GM19193 (cell line): ENCODE measurements around the gene ALDH4A1.

ENCODE experiments used
- POLR2A ChIP-seq: IDR thresholded peaks from 4 replicates; pipeline ENCODE4 v1.6.1; 2011; ENCODE audit not compliant: insufficient read depth, insufficient read length; ENCODE audit errors: extremely low read depth

Gene ALDH4A1

DNA sequence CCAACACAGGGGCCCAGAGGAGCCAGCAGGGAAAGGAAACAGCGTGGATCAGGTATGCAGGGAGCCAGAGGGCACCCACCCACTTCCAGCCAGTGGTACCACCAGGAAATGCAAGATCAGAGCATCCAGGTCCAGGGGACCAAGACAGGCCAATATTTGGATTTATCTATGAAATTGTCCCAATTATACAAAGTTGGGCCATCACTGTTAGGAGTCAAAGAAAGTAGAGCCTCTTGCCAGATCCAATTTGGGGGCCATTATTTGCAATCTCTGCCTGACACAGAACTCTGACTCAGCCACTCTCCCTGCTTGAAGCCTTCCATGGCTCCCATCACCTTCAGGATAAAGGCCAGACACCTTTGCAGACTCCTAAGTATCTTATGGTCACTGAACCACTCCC lies 21.8 kb downstream of the ALDH4A1 start:
- no peak for TF ChIP-seq POLR2A

DNA sequence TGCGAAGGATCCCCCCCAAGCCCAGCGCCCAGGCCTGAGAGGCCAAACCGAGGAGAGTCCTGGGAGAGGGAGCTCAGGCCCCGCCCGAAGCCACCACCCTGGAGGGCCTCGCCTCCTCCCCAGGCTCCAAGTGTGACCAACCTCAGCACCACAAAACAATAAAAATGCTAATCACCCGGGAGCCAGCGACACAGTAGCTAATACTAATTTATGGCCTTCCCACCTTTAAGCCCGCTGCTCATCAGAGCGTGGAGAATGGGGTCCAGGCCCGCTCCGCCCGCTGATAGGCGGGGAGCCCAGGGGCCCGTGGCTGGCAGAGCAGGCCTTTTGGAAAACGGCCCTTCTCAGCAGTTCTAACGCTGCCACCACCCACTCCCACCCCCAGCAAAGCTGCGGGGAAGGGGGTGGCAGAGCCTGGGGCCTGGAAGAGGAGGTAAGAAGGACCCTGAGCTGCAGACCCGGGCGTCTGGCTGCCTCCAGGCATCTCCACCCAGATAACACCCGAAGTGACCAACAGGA lies 22.5 kb downstream of the ALDH4A1 start:
- TF ChIP-seq POLR2A = no peak

DNA sequence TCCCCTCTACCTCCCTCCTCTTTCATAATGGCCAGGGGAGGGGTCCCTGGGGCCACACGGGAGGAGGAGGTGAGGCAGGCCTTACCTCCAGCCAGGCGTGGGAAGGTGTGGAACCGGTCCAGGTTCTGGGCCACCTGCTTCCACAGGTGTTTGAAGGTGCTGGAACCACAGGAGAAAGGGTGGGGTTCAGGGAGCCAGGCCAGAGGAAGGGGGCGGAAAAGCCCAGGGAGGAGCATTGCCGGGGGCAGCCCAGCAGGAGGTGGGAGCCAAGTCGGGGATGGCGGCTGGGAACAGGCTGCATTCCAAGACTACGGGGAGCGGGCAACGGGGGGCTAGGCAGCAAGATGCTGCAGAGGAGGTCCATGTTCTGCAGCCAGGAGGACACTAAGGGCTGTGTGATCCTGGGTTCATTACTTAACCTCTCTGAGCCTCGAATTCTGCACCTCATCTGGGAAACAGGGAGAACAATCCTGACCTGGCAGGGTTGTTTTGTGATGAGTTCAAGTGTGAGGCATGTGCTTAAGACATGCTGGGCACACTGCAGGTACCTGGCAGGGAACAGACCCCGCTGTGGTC lies 23.1 kb downstream of the ALDH4A1 start:
- TF ChIP-seq POLR2A = no peak

DNA sequence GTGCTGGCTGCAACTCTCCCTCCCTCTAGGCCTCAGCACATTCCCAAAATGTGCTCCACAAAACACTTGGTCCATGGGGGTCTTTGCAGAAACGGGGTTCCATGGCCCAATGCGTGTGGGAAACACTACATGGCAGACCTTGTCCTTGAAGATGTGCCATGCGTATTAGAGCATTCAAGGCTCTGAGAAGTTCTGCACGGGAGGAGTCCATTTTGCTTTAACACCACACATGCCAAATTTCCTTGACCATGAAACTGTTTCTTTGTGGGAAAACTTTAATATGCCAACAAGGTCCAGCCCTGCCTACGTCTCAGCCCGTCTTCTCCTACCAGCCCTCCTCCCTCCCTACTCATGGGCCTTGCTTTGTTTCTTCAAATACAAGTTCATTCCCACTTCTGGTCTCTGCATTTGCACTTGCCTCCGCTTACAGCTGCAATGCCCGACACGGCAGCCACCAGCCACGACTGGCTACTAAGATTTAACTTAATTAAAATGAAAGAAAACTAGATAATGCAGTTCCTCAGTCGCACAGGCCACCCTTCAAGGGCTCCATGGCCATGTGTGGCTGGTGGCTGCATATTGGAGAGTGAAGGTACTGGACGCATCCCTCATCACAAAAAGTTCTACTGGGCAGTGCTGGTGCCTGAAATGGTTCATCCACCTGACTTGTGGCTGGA lies 23.7 kb downstream of the ALDH4A1 start:
- no peak for TF ChIP-seq POLR2A

DNA sequence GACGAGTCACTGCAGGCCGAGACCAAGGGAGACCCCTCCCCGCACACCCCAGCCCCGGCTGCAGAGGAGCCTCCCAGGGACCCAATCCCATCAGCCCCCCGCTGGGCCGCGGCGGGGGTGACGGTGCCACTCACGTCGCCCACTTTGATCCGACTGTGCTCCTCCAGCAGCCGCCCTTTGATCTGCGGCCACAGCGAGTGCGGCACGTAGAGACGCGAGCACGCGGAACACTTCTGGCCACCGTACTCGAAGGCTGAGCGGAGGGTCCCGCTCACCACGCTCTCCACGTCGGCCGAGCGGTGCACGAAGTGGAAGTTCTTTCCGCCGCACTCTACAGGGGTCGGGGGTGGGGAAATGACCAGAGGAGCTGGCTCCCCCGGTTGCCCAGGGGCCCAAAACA lies 25.1 kb downstream of the ALDH4A1 start:
- TF ChIP-seq POLR2A = no peak

DNA sequence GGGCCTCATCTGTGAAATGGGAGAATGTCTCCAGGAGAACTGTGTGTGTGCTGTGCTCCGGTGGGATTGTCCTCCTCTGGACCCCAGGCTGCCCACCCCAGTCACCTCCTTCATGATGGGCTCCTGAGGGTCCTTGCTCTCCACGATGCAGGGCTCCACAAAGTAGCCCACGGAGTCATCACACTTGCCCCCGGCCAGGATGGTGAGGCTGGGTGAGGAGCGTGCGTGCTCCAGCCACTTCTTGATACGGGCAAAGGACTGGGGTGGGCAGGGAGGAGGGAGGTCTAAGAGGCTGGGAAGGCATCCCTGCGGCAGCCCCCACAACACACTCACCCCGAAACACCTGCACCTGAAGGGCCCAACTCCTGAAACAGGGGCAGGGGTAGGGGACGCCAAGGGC lies 26.1 kb downstream of the ALDH4A1 start:
- TF ChIP-seq POLR2A = no peak

DNA sequence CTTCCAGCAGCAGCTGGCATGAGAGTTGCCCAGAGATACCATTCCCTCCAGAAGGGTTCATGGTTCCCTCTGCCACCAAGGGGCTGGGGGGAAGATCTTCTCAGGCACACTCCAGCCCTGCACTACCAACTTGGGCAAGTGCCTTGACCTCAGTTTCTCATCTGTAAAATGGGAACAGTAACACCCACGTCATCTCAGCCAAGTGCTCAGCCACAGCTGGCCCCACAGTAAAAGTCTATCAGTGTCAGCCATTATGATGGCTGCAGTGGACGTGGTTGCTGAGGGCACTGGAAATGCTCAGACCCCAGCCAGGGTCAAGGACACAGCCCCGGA lies 26.6 kb downstream of the ALDH4A1 start:
- TF ChIP-seq POLR2A = no peak

DNA sequence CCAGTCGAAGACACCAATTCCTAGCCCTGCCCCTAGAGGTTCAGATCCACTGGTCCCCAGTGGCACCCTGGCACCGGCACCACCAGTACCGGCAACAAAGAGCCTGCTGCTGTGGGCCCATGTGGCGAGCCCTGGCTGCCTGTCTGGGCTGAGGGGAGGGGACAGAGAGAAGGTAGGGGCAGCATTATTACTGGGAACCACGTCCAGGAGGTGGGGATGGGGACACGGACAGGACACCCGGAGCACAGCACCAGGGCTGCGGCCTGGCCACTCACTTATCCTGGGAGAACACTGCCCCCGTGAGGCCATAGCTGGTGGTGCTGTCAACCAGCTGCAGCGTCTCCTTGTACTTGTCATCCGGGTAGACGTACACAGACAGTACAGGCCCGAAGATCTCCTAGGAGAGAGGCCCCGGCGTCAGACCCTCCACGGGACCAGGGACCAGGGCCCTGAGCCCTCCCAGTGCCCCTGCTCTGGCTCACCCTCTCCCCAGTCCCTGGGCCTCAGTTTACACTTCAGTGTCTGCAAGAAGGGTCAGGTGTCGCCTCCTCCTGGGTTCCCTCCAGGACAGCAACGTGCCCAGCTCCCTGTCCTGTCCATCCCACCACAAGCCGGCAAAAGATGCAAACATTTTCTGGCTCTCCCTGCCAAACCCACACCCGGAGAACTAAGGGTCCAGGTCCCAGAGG lies 27.1 kb downstream of the ALDH4A1 start:
- no peak for TF ChIP-seq POLR2A

DNA sequence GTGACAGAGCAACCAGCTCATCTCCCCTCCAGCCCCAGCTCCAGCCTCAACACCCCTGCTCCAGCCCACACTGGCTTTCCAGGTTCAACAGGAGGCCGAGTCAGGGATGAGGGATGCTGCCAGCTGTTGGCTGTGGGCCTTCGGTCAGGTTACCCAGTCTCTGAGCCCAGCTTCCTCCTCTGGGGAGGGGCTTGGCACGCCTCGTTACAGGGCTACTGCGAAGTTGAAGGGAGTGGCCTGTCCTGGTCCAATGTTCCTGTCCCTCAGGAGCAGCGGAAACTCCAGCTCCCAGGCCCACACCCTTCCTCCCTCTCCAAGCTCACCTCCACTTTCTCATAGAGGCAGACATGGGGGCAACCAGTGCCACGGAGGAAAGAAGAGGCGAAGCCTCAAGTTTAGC lies 27.8 kb downstream of the ALDH4A1 start:
- no peak for TF ChIP-seq POLR2A

DNA sequence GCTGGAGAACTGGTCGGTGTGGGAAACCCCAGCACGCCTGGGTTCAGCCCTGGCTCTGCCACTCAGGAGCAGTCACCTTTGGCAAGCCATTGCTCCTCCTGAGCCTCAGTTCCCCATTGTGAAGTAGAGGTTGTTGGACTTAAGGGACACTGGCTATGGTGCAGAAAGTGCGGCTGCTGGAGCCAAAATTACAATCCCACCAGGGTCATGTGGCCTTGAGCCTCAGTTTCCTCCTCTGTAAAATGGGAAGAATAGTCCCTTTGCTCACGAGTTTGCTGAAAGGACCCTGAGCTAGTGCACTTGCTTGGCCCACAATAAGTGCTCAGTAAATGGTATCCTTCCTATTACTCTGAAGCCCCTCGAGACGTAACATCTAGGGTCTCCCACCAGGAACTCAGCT lies 28.3 kb downstream of the ALDH4A1 start:
- TF ChIP-seq POLR2A = no peak

DNA sequence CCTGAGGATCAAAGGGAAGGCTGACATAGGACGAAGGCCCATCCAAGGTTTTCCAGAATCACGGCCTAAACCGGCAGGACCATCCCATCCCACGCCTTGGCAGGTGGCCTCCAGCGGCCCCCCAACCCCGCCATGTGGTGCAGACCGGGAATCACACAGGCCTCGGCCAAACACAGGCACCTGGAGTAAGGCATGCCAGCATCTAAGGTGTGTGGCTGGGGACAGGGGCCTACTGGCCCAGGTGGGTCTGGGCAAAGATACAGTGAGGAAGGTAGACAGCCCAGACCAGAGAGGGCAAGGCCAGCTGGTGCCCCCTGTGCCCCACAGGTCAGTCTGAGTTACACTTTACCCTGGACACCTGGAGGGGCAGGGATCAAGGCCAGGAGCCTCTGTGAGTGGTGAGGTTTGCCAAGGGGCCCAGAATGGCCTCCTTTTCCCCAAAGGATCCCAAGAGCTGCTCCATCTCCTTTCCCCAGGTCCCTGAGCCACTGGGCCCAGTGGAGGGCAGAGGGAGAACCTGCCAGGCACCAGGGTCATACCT lies 30.2 kb downstream of the ALDH4A1 start:
- no peak for TF ChIP-seq POLR2A

DNA sequence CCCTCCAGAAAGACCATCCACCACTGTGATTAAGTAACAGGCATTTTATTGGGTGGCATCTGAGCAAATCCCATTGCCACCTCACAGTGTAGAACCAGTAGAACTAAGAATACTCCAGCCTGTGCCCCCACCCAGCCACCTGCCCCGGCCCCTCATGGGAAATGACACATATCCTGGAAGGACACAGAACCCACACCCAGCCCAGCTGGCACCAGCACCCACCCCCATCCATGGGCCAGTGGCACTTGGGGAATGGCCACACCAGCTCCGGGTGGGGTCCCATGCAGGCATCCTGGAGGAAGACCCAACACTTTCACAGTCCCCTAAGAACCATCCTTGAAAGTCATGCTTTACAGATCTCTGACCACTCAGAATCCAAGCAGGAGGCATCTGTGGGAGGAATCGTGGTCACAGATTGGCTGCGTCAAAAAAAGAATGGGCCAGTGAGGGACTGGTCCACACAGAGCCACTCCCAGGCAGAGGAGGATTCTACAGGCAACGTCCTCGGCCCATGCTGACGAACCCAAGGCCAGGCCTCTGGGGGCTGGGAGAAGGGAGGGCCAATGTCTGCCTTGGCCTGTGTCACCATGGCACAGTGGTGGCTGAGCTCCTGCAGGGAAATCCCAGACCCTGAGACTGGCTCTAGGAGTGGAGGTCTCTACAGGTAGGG lies 30.8 kb downstream of the ALDH4A1 start:
- no peak for TF ChIP-seq POLR2A

DNA sequence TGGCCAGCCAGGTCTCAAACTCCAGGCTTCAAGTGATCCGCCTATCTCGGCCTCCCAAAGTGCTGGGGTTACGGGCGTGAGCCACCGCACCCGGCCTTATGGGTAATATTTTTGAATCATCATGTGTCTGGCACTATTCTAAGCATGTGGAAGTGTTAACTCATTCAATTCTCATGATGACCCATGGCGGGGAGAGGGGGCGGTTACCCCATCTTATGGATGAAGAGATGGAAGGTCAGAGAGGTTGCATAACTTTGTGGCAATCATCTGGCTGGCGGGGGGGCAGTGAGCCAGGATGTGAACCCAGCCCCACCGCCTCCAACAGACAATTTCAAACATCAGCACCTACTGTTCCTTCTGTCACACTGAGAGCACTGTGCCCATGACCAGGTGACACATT lies 31.4 kb downstream of the ALDH4A1 start:
- no peak for TF ChIP-seq POLR2A

DNA sequence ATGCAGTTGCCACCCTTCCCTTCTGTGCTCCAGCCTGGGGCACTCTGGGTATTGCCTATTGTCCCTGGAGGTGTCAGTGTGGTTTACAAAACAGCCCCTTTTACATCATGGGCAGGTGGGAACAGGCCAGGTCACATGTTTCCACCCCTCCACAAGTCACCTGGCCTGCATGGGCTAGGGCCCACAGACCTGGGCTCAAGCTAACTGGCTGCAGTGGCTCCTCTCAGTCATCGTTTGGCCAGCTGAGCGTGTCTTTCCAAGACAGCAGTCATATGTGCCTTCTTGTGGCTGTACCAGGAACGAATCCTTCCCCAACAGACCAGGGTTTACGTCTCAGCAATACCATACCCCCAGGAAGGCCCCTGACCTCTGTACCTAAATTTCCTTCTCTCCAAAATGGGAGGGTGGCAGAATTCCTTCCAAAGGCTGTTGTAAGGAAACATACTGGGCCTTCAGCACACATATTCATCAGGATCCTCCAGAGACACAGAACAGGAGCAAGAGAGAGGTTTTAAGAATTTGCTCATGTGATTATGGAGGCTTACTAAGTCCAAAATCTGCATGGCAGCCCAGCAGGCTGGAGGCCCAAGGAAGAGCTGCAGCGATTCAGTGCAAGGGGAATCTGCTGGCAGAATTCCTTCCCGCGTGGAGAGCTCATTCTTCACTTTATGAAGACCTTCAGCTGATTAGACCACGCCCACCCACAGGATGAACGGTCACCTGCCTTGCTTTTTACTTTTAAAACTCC lies 32.3 kb downstream of the ALDH4A1 start:
- no peak for TF ChIP-seq POLR2A
